Epithelial cell of esophagus (primary cell): ENCODE data around the gene DLEC1.
A peak's percentile ranks its signal among the peaks of the same experiment; 100 is the strongest.

Experiments
- DNase-seq: peaks from one replicate; pipeline ENCODE4 v3.0.0; 2010; ENCODE audit warnings: low read depth
- H3K4me3 ChIP-seq: 2 replicates; pipeline ENCODE4 v1.5.1; 2011; ENCODE audit warnings: mild to moderate bottlenecking, low read length, control low read depth
- TF ChIP-seq, protein P1 (sequence below): IDR thresholded peaks from 2 replicates; pipeline ENCODE4 v1.5.1; 2011; ENCODE audit warnings: low read depth, mild to moderate bottlenecking, low read length, control low read depth, inconsistent platforms; ENCODE audit not compliant: insufficient read depth; ENCODE audit errors: missing control alignments

The DLEC1 gene

DNA sequence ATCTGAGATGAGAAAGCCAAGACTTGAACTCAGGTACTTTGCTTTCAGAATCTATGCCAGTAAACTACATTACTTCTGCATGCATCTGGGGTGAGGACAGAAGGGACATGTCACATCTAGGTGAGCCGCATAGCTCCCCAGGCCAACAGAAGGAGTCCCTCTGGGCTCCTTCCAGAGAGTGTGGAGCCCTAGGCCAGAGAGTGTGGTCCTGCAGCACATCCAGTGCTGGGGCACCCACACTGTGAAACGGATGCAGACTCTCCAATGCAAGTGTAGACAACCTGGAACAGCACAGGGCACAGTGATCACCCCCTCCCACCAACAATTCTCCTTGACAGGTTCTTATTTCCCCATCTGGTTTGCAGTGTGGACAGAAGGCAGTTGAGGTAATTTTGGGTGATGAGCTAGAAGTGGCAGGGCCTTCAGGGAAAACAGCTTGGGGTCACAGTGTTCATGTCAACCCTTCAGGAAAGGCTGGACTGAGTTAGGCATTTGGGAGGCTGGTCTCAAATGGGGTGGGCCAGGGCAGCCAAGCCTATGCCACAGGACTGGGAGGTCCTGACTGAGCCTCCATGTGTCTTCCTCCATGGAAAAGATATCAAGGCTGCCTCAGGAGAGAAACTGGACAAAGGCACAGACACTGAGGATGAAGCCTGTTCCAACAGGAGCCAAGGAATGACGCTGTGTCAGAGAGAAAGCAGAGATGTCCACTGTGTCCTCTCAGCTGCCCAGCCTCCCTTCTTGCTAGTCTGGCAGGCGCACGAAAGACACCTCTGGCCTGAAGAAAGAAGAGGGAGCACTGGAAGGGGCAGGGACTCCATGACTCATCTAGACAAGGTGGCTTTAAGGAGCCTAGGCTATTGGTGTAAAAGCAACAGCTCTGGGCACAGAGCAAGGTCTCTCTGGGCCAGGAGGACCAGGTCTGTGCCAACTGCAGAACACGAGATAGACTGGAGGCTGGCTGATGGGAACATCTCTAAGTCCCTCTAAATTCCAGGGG, 11.2 kb upstream of the DLEC1 start:
- peak overlapping the region; percentile 54 for H3K4me3 ChIP-seq
- TF ChIP-seq, protein P1, sequence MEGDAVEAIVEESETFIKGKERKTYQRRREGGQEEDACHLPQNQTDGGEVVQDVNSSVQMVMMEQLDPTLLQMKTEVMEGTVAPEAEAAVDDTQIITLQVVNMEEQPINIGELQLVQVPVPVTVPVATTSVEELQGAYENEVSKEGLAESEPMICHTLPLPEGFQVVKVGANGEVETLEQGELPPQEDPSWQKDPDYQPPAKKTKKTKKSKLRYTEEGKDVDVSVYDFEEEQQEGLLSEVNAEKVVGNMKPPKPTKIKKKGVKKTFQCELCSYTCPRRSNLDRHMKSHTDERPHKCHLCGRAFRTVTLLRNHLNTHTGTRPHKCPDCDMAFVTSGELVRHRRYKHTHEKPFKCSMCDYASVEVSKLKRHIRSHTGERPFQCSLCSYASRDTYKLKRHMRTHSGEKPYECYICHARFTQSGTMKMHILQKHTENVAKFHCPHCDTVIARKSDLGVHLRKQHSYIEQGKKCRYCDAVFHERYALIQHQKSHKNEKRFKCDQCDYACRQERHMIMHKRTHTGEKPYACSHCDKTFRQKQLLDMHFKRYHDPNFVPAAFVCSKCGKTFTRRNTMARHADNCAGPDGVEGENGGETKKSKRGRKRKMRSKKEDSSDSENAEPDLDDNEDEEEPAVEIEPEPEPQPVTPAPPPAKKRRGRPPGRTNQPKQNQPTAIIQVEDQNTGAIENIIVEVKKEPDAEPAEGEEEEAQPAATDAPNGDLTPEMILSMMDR: no peak
- peak; percentile 12 for DNase-seq

DNA sequence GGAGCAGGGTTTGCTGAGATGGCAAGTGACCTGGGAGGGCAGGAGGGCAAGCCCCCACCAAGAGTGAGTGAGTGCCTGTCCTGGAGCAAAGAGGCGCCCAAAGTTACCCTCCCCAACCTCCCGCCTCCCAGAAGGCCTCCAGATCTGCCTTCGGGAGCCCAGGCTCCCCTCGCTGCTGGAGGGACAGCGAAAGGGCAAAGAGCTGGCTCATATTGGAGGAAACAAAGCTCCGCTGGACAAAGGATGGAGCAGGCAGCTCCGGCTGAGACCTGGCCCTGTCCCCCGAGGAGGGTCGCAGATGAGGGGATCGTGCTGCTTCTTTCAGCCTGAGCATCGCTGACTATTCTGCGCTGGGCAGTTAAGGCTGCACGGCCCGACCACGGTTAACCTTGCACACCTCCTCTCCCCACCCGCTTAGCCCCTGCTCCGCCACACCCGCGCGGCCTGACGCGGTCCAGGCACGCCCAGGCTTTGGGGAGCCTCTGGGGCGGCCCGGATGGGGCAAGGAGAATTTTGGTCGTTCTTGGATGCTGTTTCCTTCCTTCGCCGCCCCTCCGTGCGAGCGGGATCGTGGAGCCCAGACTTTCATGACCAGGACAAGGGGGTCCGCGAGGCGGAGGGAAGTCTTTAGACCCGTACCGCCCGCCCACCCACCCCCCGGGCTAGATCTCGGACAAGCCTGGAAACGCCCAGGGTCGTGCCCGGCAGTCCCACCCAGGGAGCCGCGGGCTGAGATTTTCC, 10.2 kb upstream of the DLEC1 start:
- DNase-seq: no peak
- peak overlapping the region; percentile 54 for H3K4me3 ChIP-seq

DNA sequence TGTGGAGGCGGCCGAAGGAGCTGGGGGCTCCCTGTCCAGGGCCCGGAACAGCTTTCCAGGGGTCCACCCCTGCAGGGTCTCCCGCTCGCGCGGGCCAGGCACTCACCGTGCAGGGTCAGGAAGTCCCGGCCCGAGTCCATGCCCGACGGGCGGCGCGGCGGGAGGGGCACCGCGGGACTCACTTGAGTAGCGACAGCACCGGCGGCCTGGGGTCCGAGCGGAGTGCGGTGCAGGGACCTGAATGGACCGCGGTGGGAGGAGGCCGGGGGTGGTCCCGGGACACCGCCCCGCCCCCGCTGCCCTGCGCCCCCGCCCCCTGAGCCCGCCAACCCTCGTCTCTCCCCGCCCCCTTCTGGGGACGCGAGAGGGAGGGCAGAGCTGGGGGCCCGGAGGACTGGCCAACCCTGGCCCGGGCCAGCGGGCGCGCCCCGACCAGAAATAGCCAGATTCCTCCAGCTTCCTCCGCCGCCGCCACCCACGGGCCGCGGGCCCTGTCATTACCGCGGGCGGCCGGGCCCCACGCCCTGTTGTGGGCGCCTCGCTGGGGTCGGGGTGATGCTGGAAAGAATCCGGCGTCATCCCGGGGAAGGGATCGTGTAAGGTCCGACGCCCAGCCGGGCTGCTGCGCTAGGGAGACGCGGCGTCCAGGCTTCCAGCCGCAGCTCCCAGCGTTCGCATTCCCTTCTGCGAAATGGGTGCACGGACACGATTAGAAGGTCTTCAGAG, 9.4 kb upstream of the DLEC1 start, which contains the start of gene PLCD1:
PLCD1 (minus strand) TSS at position 243 of the 726 bp plus-strand sequence; CDS start at position 140, 103 bp downstream.
- peak; percentile 57 for DNase-seq
- TF ChIP-seq, protein P1: no peak
- H3K4me3 ChIP-seq: peak within 1 kb of the TSS; percentile 54

More for the DNA sequence above, 10.2 kb upstream of the DLEC1 start:
- TF ChIP-seq, protein P1: no peak

DNA sequence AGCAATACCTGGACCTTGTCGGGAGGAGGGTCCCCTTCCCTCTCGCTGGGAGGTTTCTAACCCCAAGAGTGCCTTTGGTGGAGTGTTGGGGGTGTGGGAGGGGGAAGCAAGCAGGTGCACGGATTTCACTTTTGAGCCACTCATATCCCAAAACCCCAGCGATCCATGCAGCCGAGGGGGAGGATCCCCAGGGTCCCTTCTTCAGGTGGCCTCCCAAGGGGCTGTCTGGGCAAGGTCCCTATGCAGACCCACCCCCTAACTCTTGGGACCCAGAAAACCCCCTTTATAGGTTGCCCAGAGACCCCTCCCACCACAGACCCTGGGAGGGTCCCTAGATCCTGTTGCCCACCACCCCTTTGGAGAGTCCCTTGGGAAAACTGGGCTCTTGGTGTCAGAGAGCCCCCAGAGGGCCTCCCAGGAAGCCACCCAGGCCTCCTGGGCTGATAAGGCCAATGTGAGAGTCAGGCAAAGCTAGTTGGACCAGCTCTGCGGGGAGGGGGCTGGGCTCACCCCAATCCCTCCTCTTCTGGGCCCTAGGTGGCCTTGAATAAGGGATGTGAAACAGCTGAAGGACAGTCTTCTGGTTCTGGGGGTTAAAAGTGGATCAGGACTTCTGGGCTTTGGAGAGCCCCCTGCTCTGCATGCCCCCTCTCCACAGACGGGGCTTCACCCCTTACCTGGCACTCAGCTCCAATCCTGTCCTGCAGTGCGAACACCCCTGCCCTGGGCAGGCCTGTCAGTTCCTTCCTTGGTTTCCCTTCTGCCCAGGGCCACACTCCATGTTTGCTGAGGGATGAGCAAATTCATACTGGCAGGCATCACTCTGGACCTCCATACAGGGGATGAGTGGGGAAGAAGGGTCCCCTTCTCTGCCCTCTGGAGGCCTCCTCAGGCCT, 8.6 kb upstream of the DLEC1 start:
- TF ChIP-seq, protein P1: no peak
- peak; percentile 73 for DNase-seq
- H3K4me3 ChIP-seq: peak overlapping the region; percentile 54

DNA sequence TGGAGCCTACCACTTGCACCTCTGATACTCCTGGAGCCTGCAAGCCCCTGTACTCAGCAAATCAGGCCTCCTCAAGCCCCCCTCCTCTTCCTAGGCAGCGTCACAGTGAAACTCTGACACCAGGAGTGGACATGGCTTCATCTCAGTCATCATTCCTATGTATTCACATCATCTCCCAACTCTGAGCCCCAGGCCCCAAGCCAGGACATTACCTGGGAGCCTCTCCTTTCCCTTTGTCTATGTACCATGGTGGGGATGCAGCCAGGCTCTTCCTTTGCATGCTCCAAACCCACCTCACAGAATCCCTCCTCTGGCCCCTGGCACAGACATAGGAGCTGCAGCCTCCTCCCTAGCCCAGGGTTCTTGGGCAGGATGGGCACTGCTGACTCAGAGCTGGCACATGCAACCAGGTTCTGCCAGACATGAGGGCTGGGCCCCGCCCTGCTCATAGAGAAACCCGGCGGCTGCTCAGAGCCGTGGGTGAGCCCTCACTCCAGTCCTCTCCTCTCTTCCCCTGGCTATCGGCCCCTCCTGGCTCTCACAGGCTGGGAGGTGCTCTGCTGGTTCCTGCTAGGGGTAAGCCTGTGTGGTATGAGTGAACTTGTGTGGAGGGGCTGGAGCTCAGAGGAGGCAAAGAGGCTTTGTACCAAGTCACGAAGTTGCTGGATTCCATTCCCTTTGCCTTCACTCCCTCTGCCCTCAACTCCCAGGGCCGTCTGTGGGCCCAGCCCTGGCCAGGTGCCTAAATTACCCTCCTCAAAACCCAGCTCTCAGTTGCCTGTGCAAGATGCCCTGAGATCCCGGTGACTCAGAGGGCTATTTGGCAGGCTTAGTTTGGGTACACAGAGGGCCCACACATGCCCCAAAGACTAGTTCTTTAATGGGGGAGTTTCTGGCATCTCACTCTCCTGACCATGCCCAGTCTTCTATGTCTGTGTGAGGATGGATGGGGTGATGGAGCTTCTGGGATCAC, 7.7 kb upstream of the DLEC1 start:
- TF ChIP-seq, protein P1: no peak
- H3K4me3 ChIP-seq: no peak overlapping the region
- peak; percentile 96 for DNase-seq
